Body of pancreas (tissue), 4 donors: Measurements from ENCODE around the gene BRWD1.

Experiments
- CTCF ChIP-seq, 7 experiments: fragments of 450-650 bp in 4 of 7; fragments of 200-600 bp in 3 of 7; sonication (generic) in 3 of 7; IDR thresholded peaks; one replicate each; pipeline ENCODE4 v1.5.1; 2016 to 2019; ENCODE audit warnings: antibody characterized with exemption in 7 of 7
- POLR2A ChIP-seq, 3 donors: fragments of 450-650 bp; IDR thresholded peaks; one replicate each; pipeline ENCODE4 v1.6.1; 2016; ENCODE audit warnings: antibody characterized with exemption in 3 of 3, mild to moderate bottlenecking in 2 of 3

- no peak for TF ChIP-seq POLR2A (IDR thresholded peaks at IDR 0.05)
- TF ChIP-seq CTCF (IDR thresholded peaks at IDR 0.05), result no peak
Measured at GRCh38 chr21:39169906-39170305, 143.5 kb downstream of the BRWD1 start.
